Lower leg skin (tissue), 3 donors: Measurements from ENCODE around the gene ZNF385C.

Experiments used
- POLR2A ChIP-seq, 2 donors: fragments of 450-650 bp; IDR thresholded peaks; one replicate each; pipeline ENCODE4 v1.6.1; 2016 to 2017; ENCODE audit warnings: antibody characterized with exemption in 2 of 2, mild to moderate bottlenecking in 1 of 2, moderate library complexity in 1 of 2
- TF ChIP-seq, protein P1 (sequence below), 3 donors: fragments of 450-650 bp; IDR thresholded peaks; one replicate each; pipeline ENCODE4 v1.5.1; 2016; ENCODE audit warnings: antibody characterized with exemption in 3 of 3, mild to moderate bottlenecking in 3 of 3, moderate library complexity in 2 of 3

DNA sequence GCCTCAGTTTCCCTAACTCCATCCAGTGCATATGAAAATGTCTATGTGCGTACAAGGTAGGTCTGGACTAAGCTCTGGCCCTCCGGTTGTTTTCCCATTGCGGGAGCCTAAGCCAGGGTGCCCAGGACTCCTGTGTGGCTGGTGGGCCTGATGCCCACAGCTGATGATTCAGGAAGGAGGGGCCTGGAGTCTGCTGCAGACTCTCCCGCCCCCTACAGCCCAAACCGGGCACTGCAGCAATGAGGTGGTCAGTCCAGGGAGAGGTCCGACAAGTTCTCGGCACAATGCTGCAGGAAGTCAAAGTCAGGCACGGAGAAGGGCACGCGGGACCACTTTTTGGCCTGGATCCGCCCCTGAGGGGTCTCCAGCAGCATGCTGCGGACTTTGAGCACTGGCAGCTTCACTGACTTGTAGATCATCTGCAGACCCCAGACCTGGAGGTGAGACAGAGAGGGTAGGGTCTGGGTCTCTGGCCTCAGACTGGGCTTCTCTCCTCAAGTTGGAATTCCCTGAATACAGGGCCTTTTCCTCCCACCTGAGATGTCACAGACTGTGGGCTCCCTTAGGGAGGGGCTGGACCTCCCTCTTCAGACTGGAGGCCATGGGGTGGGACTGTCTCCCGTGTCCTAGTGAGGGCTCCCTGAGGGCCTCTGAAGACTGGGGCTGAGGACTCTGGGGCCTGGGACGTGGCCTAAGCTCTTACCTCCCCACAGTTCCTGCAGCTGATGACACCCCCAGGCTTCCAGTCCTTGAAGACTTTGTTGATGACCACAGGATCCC is 3.4 kb upstream of the ZNF385C start:
- TF ChIP-seq, protein P1, sequence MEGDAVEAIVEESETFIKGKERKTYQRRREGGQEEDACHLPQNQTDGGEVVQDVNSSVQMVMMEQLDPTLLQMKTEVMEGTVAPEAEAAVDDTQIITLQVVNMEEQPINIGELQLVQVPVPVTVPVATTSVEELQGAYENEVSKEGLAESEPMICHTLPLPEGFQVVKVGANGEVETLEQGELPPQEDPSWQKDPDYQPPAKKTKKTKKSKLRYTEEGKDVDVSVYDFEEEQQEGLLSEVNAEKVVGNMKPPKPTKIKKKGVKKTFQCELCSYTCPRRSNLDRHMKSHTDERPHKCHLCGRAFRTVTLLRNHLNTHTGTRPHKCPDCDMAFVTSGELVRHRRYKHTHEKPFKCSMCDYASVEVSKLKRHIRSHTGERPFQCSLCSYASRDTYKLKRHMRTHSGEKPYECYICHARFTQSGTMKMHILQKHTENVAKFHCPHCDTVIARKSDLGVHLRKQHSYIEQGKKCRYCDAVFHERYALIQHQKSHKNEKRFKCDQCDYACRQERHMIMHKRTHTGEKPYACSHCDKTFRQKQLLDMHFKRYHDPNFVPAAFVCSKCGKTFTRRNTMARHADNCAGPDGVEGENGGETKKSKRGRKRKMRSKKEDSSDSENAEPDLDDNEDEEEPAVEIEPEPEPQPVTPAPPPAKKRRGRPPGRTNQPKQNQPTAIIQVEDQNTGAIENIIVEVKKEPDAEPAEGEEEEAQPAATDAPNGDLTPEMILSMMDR (IDR thresholded peaks at IDR 0.05) = no peak
- TF ChIP-seq POLR2A (IDR thresholded peaks at IDR 0.05) = no peak
